ENCODE results near the gene F12.

DNA sequence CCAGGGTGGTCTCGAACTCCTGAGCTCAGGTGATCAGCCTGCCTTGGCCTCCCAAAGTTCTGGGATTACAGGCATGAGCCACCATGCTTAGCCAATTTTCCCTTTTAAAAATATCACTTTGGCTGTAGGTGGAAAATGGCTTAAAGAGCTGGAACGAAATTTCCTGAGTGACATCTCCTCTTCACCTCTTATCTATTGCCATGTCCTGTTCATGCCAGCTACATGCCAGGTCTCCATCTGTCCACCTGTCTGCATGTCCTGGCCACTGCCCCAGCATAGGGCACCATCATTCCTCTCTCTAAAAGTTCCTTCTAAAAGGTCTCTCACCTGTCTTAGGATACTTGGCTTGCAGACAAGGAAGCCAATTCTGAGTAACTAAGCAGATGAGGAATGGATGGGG is 14.3 kb upstream of the F12 start:
- TF ChIP-seq, protein P1, sequence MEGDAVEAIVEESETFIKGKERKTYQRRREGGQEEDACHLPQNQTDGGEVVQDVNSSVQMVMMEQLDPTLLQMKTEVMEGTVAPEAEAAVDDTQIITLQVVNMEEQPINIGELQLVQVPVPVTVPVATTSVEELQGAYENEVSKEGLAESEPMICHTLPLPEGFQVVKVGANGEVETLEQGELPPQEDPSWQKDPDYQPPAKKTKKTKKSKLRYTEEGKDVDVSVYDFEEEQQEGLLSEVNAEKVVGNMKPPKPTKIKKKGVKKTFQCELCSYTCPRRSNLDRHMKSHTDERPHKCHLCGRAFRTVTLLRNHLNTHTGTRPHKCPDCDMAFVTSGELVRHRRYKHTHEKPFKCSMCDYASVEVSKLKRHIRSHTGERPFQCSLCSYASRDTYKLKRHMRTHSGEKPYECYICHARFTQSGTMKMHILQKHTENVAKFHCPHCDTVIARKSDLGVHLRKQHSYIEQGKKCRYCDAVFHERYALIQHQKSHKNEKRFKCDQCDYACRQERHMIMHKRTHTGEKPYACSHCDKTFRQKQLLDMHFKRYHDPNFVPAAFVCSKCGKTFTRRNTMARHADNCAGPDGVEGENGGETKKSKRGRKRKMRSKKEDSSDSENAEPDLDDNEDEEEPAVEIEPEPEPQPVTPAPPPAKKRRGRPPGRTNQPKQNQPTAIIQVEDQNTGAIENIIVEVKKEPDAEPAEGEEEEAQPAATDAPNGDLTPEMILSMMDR (IDR thresholded peaks at IDR 0.05), result no peak
- no peak for TF ChIP-seq EP300 (IDR thresholded peaks at IDR 0.05)
- no peak for TF ChIP-seq POLR2A (IDR thresholded peaks at IDR 0.05)
